Right kidney (tissue), 1 donor: ENCODE results near the gene RBM24.

Experiments
- DNase-seq: peaks from one replicate; pipeline ENCODE4 v3.0.0-alpha.2; 2016

RBM24 gene

GRCh38 chr6:17343215-17343614 lies 62.1 kb downstream of the RBM24 start:
- DNase-seq = no peak
